ENCODE measurements around the gene CHERP.

Gene CHERP

DNA sequence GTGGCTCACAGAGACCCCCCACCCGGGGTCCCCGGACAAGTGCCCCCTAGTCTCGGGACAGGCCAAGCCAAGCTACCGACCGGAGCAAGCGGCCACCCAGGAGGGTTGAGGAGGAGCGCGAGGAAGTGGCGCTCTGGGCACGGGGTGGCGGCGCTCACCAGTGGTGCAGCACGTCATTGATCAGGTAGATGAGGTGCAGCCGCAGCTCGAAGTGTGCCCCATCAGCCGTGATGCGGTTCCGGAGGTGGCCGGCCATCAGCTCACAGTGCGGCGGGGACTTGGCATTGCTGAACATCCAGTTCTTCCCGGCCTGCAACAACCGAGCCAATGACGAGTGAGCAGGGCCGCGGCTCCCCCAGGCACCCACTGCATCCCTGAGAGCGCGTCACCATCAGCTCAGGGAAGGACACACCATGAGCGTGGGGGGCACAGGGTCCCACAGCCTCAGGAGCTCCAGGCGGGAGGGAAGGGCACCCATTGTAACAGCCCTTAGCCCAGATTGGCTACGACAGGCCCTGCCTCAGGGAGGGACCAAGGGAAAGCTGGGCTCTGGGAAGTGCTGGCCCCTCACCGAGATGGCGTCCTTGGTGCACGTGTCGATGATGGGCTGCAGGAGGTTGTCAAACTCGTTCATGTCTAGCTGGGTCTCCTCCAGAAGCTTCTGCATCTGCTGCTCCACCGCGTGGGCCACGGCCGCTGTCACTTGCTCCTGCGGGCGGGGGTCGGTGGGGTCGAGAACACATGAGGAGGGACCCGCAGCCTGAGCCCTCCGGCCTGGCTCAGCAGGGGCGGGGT is 9.6 kb downstream of the CHERP start:
- Histone ChIP-seq H3K36me3 (peaks cover 96% of the 10 kb centered on the region), H3K27ac (no peak overlapping the region), H3K4me3 (ENCODE audit: low read depth, low read length) (no peak overlapping the region), H3K27me3 (ENCODE audit: insufficient read depth, low read depth, severe bottlenecking) (no peaks in the 10 kb centered on the region), H3K9me3 (ENCODE audit: severe bottlenecking) (no peaks in the 10 kb centered on the region)
- no peak for TF ChIP-seq CTCF (IDR thresholded peaks at IDR 0.05; ENCODE audit: low read depth, low read length)
- DNase-seq: no peak

- peaks cover 97% of the 10 kb centered on the region for H3K36me3 ChIP-seq
- no peak overlapping the region for H3K27ac ChIP-seq
- no peak for DNase-seq
- H3K27me3 ChIP-seq (ENCODE audit: insufficient read depth, low read depth, severe bottlenecking): no peaks in the 10 kb centered on the region
- H3K4me3 ChIP-seq (ENCODE audit: low read depth, low read length): no peak overlapping the region
- H3K9me3 ChIP-seq (ENCODE audit: severe bottlenecking): no peaks in the 10 kb centered on the region
- no peak for TF ChIP-seq CTCF (IDR thresholded peaks at IDR 0.05; ENCODE audit: low read depth, low read length)
These were observed 10.9 kb downstream of the CHERP start for GRCh38 chr19:16531380-16531669.

DNA sequence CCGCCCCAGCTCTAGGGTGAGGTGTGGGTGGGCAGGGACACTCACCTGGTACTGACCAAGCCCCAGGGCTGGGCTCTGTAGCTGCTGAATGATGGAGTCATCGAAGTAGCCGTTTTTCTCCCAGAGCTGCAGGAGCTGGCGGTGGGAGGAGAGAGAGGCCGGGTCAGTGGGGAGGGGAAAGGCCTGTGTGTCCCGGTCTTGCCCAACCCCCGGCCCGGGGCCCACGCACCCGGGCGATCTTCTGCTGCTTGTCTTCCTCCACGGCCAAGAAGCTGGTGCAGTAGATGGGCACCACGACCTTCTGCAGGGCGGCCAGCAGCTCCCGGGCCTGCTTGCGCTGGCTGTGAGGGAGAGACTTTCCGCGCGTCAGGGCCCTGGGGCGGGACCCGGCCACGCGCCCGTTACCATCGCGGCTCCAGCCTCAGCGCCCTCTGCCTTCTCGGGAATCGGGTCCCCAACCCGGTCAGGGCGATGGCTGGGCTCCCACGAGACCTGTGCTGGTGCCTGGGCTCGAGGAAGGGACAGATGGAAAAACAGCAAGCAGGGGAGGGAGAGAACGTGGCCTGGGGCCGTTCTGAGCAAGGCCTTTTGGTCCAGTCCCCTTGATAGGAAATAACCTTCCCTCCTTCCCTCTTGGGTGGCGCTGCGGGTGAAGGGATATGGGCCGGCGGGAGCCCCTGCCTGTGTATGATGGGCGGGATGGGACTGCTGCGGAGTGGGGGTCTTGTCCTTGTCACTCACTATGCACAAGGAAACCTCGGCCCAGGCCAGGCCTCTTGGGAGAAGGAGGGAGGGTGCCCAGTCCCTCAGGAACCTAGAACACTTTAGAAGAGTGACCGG is 11.5 kb downstream of the CHERP start:
- no peak for TF ChIP-seq CTCF (IDR thresholded peaks at IDR 0.05; ENCODE audit: low read depth, low read length)
- Histone ChIP-seq H3K27me3 (ENCODE audit: insufficient read depth, low read depth, severe bottlenecking) (no peaks in the 10 kb centered on the region), H3K27ac (no peak overlapping the region), H3K9me3 (ENCODE audit: severe bottlenecking) (no peaks in the 10 kb centered on the region), H3K36me3 (peaks cover 97% of the 10 kb centered on the region), H3K4me3 (ENCODE audit: low read depth, low read length) (no peak overlapping the region)
- DNase-seq: no peak

GRCh38 chr19:16529466-16530144 is 12.6 kb downstream of the CHERP start:
- no peak overlapping the region for H3K27ac ChIP-seq
- H3K9me3 ChIP-seq (ENCODE audit: severe bottlenecking): no peaks in the 10 kb centered on the region
- H3K36me3 ChIP-seq: peaks cover 97% of the 10 kb centered on the region
- no peaks in the 10 kb centered on the region for H3K27me3 ChIP-seq (ENCODE audit: insufficient read depth, low read depth, severe bottlenecking)
- no peak overlapping the region for H3K4me3 ChIP-seq (ENCODE audit: low read depth, low read length)
- no peak for DNase-seq
- TF ChIP-seq CTCF (IDR thresholded peaks at IDR 0.05; ENCODE audit: low read depth, low read length): no peak

- no peaks in the 10 kb centered on the region for H3K27me3 ChIP-seq (ENCODE audit: insufficient read depth, low read depth, severe bottlenecking)
These were observed 14.2 kb downstream of the CHERP start for GRCh38 chr19:16527971-16528521.

More at GRCh38 chr19:16527971-16528521, 14.2 kb downstream of the CHERP start:
- TF ChIP-seq CTCF (IDR thresholded peaks at IDR 0.05; ENCODE audit: low read depth, low read length): peak; percentile 80
- H3K9me3 ChIP-seq (ENCODE audit: severe bottlenecking): no peaks in the 10 kb centered on the region
- peak; percentile 55 for DNase-seq
- peaks cover 98% of the 10 kb centered on the region for H3K36me3 ChIP-seq
- no peak overlapping the region for H3K4me3 ChIP-seq (ENCODE audit: low read depth, low read length)
- no peak overlapping the region for H3K27ac ChIP-seq

Data from WERI-Rb-1 (cell line).